ENCODE results near the gene MAGEF1. TPM values are rescaled to one million over a fixed set of nuclear protein-coding genes. Genes with fewer than 3 reads are reported as not detected.

Gene MAGEF1
- total and polyA plus RNA-seq, 9 of the 15 experiments (the other 6 are each of a cell fraction or from before 2014, with no cell fraction given), result 1.5 to 39.1 (median 19.8) TPM

DNA sequence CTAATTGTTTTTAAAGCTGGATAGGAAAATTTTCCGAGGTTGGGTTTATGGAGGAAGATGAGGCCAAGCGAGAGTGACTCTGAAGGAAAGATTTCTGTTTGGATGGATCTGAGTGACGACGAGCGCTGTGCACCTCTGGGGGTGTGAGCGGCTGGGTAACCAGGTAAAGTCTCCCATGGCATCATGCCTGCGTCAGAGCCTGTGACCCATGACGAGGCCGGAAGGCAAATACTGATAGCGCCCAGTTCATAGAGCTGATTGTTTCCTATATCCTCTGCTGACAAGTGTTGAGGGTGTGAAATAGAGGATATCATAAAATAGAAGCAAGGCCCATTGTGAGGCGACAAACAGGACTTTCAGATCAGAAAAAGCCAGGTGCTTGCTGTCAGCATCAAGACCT, 33.7 kb upstream of the MAGEF1 start:
- POLR2A ChIA-PET, result interaction anchor here (0.5 to 1.4 kb wide), 3 partner anchors 10 to 177 kb away, joined by 3 to 5 read pairs (median 4); no protein-coding TSS in a partner anchor
- Histone ChIP-seq H3K9me1 (ENCODE audit: control insufficient read depth, insufficient read depth, low read length) (no peaks in the 10 kb centered on the region), H3K9ac (ENCODE audit: insufficient read depth in 1 of 2, low read depth in 2 of 2, low read length in 2 of 2) (no peak overlapping the region), H3K4me1 (replicated peaks in 1 of 2; ENCODE audit: control insufficient read depth in 2 of 2, insufficient read depth in 2 of 2, low read length in 2 of 2) (peaks cover 16 to 35% of the 10 kb centered on the region in 2 experiments), H3K27me3 (ENCODE audit: control insufficient read depth in 2 of 2, insufficient read depth in 2 of 2, low read length in 2 of 2) (peaks cover 0 to 3% of the 10 kb centered on the region in 2 experiments; a peak in 2 of 5 replicates), H3K9me3 (replicated peaks; ENCODE audit: control insufficient read depth, insufficient read depth, low read depth, low read length) (no peaks in the 10 kb centered on the region), H3K4me2 (ENCODE audit: insufficient read depth, low read length) (no peak overlapping the region), H4K20me1 (replicated peaks; ENCODE audit: control insufficient read depth, insufficient read depth, low read length) (no peaks in the 10 kb centered on the region), H3K79me2 (ENCODE audit: control insufficient read depth, insufficient read depth, low read length) (no peaks in the 10 kb centered on the region), H3K4me3 (no peak overlapping the region), H2AFZ (ENCODE audit: low read depth, low read length) (no peak overlapping the region), H3K36me3 (ENCODE audit: control insufficient read depth, insufficient read depth, low read length) (no peaks in the 10 kb centered on the region), H3K27ac (ENCODE audit: extremely low read depth, low read depth, low read length) (no peak overlapping the region)
- DNase-seq (ENCODE audit: extremely low read depth in 1 of 4, low spot score in 3 of 4), result no peak
- CTCF ChIA-PET (ENCODE audit: low intra/inter-chr PET ratio), result no interaction called here
- BruUV-seq (replicated peaks), result no TSS peak
- 49% methylated on average over 11 of the region's 11 CpGs for WGBS (ENCODE audit: insufficient coverage, low coverage, missing lambda C conversion rate)
- TF ChIP-seq PHF8 (IDR thresholded peaks at IDR 0.05; ENCODE audit: borderline replicate concordance, low read length), result no peak
- TF ChIP-seq ZNF780A (CRISPR knock-in tag; IDR thresholded peaks at IDR 0.05), result no peak
- TF ChIP-seq, protein P1, sequence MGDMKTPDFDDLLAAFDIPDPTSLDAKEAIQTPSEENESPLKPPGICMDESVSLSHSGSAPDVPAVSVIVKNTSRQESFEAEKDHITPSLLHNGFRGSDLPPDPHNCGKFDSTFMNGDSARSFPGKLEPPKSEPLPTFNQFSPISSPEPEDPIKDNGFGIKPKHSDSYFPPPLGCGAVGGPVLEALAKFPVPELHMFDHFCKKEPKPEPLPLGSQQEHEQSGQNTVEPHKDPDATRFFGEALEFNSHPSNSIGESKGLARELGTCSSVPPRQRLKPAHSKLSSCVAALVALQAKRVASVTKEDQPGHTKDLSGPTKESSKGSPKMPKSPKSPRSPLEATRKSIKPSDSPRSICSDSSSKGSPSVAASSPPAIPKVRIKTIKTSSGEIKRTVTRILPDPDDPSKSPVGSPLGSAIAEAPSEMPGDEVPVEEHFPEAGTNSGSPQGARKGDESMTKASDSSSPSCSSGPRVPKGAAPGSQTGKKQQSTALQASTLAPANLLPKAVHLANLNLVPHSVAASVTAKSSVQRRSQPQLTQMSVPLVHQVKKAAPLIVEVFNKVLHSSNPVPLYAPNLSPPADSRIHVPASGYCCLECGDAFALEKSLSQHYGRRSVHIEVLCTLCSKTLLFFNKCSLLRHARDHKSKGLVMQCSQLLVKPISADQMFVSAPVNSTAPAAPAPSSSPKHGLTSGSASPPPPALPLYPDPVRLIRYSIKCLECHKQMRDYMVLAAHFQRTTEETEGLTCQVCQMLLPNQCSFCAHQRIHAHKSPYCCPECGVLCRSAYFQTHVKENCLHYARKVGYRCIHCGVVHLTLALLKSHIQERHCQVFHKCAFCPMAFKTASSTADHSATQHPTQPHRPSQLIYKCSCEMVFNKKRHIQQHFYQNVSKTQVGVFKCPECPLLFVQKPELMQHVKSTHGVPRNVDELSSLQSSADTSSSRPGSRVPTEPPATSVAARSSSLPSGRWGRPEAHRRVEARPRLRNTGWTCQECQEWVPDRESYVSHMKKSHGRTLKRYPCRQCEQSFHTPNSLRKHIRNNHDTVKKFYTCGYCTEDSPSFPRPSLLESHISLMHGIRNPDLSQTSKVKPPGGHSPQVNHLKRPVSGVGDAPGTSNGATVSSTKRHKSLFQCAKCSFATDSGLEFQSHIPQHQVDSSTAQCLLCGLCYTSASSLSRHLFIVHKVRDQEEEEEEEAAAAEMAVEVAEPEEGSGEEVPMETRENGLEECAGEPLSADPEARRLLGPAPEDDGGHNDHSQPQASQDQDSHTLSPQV (IDR thresholded peaks at IDR 0.05), result 0 out of 2 replicates have a peak, but pooled peaks have one; percentile 16
- TF ChIP-seq ZNF232 (CRISPR knock-in tag; IDR thresholded peaks at IDR 0.05), result no peak
- no peak for TF ChIP-seq POLR2B (IDR thresholded peaks at IDR 0.05; ENCODE audit: low read depth, partially characterized antibody)
- TF ChIP-seq CREM (IDR thresholded peaks at IDR 0.05; ENCODE audit: low read depth), result peak; percentile 65; the same call in 1 of the 2 replicates
- 0 out of 2 replicates have a peak, but pooled peaks have one; percentile 15 for TF ChIP-seq FOSL1 (tag; conservative IDR thresholded peaks at IDR 0.05)
- peak; percentile 67 for TF ChIP-seq CREB1 (IDR thresholded peaks at IDR 0.05)
- no peak for TF ChIP-seq CREB1 (CRISPR knock-in tag; IDR thresholded peaks at IDR 0.05)
- no peak for TF ChIP-seq ATF1 (CRISPR knock-in tag; IDR thresholded peaks at IDR 0.05)
- peak; percentile 51 for TF ChIP-seq ATF1 (tag; IDR thresholded peaks at IDR 0.05)
- intact Hi-C loops (cut with micrococcal nuclease) (no loop called here), in situ Hi-C loops (cut with MboI) (no loop called here)
- no peak for ATAC-seq
- FAIRE-seq, result no peak
